HG02884 (cell line): ENCODE results near the gene TMEM53.

Source experiments
- ATAC-seq: cut with Tn5 transposase; IDR thresholded peaks from one replicate; pipeline ENCODE4 v1.9.1; 2021; ENCODE audit warnings: mild to moderate bottlenecking, moderate library complexity; ENCODE audit not compliant: unreplicated experiment

Gene TMEM53

GRCh38 chr1:44698138-44698537 is 23.9 kb upstream of the TMEM53 start:
- no peak for ATAC-seq

- no peak for ATAC-seq
These were observed 22.6 kb upstream of the TMEM53 start for GRCh38 chr1:44696789-44697345.

GRCh38 chr1:44696101-44696500 is 21.8 kb upstream of the TMEM53 start:
- no peak for ATAC-seq

GRCh38 chr1:44695671-44696070 is 21.4 kb upstream of the TMEM53 start:
- no peak for ATAC-seq

- ATAC-seq, result no peak
These were observed 20.7 kb upstream of the TMEM53 start for GRCh38 chr1:44694863-44695478.

- ATAC-seq, result no peak
These were observed 19.6 kb upstream of the TMEM53 start for GRCh38 chr1:44693900-44694299.

GRCh38 chr1:44693159-44693558 is 18.9 kb upstream of the TMEM53 start:
- no peak for ATAC-seq

GRCh38 chr1:44689447-44689765 is 15.1 kb upstream of the TMEM53 start:
- ATAC-seq, result no peak

DNA sequence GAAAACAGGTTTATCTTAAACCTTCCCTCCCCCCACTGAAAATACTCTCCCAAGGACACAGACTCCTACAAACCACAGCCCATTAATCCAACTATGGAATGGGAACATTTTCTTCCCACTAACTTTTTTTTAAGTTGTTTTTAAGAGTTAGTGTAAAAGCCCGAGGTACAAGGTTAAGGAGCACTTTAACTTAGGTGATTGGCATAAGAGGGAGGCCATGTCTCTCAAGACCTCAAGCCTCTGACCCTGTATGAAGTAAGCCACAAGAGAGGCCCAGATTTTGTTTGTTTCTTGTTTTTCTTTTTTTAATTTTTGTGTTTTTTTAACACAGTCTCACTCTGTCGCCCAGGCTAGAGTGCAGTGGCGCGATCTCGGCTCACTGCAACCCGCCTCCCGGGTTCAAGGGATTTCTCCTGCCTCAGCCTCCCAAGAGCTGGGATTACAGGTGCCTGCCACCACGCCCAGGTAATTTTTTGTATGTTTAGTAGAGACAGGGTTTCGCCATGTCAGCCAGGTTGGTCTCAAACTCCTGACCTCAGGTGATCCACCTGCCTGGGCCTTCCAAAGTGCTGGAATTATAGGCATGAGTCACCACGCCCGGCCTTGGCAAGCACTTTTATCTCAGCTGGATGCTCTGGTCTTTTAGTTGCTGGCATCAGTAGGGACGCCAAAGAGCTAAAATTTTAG is 14.6 kb upstream of the TMEM53 start:
- ATAC-seq, result no peak

DNA sequence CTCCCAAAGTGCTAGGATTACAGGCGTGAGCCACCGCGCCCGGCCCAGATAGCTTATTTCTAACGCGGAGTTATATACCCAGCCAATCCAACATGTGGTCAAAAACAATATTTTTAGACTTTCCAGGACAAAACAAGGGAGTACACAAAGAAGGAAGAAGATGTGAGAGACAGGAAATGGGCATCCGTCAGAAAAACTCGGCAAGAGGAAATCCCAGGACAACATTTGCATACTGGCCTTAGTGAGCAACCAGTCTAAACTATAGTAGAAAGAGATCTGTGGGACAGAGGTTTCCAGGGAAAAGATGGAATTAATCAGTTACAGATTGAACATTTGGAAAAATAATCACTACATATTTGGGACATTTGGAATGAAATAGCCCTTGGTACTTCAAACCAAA is 11.6 kb upstream of the TMEM53 start:
- no peak for ATAC-seq

GRCh38 chr1:44685218-44685617 is 10.9 kb upstream of the TMEM53 start:
- no peak for ATAC-seq

DNA sequence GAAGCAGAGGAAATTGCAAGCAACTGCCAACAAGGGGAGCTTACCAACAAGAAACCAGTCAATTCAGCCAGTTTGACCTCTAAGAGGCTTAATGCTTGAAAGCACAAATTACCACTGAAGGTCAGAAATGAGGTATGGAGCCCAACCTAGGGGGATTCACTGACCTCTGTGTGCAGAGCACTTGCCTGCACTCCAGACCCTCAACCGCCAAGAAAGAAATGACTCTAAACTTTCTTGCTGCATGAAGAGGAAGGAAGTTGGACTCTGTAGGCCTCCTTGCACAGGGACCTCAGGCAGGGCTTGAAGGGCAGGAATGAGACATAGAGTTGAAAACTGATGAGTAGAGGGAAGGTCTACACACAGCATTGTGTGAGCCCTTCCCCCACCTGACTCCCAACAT is 10.2 kb upstream of the TMEM53 start:
- peak; percentile 73 for ATAC-seq

- no peak for ATAC-seq
These were observed 8.6 kb upstream of the TMEM53 start for GRCh38 chr1:44682883-44683265.

DNA sequence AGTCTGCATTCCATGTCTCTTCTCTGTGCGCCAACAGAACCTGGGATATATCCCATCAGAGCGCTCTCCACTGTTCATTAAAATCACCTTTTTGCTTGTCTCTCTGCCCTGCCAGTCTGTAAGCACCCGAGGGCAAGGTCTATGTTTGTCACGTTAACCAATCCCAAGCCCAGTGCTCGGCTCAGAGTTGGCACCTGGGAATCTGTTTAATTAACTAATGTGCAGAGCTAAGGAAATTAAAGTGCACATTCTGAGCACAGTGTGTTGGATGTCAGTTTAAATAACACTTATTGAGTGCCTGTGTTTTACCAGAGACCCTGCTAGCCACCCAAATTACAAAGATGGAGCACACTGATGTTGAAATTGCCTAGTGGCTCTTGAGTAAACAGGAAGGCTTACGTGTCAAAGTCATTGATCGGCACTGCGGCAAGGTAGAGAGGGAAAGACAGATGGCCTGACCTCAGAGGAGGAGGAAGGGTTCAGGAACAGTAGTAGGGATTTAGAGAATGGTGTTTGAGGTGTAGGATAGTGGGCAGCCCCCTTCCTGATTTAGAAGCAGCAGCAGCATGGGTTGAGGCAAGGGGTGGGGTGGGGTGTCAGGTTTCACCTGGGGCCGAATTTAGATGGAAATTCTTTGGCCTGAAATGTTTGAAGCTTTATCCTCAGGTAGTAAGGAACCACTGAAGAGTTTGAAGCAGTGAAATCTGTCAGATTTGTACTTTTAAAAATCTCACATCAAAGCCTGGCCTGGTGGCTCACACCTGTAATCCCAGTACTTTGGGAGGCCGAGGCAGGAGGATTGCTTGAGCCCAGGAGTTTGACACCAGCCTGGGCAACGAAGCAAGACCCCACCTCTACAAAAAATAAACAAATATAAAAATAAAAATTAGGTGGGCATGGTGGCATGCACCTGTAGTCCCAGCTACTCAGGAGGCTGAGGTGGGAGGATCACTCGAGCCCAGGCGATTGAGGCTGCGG is 7.9 kb upstream of the TMEM53 start:
- ATAC-seq, result no peak

DNA sequence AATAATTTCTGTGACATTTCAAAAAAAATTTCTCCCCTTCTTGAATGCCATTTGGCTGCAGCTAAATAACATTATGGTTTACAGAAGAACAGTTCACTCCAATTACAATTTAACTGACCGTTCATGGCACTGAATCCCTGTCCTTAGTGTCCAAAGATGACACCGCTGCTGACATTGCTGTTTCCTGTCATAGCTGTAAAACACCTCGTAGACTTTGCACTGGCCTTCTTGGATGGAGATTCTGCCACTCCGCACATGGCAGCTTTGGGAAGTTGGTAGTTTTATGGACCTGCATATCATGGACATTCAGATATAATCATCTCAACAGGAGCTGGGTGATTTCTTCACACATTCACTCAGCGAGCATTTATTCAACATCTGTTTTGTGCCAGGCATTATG is 5.2 kb upstream of the TMEM53 start:
- ATAC-seq, result no peak

DNA sequence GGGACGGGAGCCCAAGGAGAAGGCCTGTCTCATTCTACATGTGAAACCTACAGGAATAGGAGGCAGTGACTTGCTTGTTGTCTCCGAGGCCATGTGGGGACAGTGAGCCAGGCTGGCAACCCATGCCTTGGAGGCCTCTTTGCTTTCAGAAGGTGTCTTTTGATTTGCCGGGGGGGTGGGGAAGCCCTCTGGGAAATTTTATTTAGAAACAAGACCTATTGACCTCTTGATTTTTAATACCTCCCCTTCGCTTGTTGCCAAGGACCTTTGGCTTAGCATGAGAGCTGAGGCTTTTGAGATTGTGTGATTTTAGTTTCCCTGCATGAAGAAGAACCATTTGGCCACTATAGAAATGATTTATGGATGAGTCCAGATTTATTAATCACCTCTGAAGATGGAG is 4.3 kb upstream of the TMEM53 start:
- ATAC-seq, result no peak

DNA sequence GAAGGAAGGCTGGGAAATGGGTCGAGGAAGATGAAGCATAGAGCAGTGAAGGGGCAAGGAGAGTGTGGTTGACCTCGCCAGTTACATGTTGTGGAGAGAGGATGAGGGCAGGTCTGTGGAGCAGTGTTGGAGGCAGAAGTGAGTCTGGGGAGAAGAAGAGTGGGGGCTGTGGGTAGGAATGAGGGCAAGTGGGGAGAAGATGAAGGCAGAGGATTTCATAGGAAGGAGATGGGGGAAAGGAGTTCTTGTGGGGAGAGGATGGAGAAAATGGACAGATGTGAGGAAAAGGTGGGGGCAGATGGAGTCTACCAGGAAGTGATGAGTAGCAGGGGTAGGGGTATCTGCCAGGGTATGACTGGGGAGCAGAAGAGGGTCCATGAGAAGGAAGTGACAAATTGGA is 3.8 kb upstream of the TMEM53 start:
- no peak for ATAC-seq

GRCh38 chr1:44677201-44677766 is 3.0 kb upstream of the TMEM53 start:
- ATAC-seq, result no peak

GRCh38 chr1:44676484-44677200 is 2.4 kb upstream of the TMEM53 start:
- ATAC-seq, result no peak

DNA sequence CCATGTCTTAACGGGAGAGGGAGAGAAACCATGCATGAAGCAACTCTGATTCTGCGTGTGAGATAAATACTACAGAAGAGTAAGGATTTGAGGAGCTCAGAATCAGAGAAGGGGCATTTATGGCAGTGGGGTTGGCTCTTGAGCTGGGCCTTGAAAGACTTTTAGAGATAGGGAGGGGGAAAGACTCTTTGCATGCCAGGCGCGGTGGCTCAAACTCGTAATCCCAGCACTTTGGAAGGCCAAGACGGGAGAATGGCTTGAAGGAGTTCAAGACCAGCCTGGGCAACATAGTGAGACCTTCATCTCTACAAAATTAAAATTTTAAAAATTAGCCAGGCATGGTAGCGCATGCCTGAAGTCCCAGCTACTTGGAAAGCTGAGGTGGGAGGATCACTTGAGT is 905 bp upstream of the TMEM53 start:
- ATAC-seq, result no peak

DNA sequence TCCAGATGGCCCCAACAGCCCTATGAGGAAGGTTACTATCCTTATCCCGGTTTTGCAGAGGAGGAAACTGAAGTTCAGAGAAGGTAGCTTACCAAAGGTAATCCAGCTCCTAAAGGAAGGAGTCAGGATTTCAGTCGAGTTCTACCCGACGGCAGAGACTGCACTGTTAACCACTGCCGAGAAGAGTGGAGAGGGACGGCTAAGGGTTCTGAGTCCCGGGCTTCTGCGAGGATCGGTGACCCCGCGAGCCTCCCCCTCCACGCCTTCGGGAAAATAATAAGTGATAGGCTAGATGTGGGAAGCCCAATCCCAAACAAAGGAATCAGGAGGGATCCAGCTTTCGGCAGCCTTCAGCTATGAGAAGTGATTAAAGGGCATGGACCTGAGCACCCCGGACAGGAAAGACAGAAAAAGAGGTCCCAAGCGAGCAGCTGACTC is 587 bp downstream of the TMEM53 start:
- no peak for ATAC-seq
